HG03520 (cell line): ENCODE measurements around the gene ANKRD13C.
A peak's percentile ranks its signal among the peaks of the same experiment; 100 is the strongest.
"Not testable (repeated sequence)": the region's sequence is repeated elsewhere in the genome, so short reads cannot be mapped to it uniquely, and the experiment has no call there.

Source experiments
- ATAC-seq: cut with Tn5 transposase; IDR thresholded peaks from one replicate; pipeline ENCODE4 v1.9.1; 2021; ENCODE audit warnings: mild to moderate bottlenecking, moderate library complexity; ENCODE audit not compliant: unreplicated experiment

Gene ANKRD13C

GRCh38 chr1:70354332-70355110, at the start of gene ANKRD13C:
ANKRD13C (minus strand) TSS chr1:70354722; CDS start chr1:70354408, 314 bp downstream.
- ATAC-seq = peak; percentile 89

GRCh38 chr1:70403759-70404158, 49.2 kb upstream of the ANKRD13C start:
- no peak for ATAC-seq

GRCh38 chr1:70401974-70402373, 47.5 kb upstream of the ANKRD13C start:
- no peak for ATAC-seq

GRCh38 chr1:70400335-70400734, 45.8 kb upstream of the ANKRD13C start:
- no peak for ATAC-seq

GRCh38 chr1:70397013-70397412, 42.5 kb upstream of the ANKRD13C start:
- no peak for ATAC-seq

- no peak for ATAC-seq
These were observed 42.1 kb upstream of the ANKRD13C start for GRCh38 chr1:70396607-70397006.

- no peak for ATAC-seq
These were observed 38.1 kb upstream of the ANKRD13C start for GRCh38 chr1:70392626-70393025.

- no peak for ATAC-seq
These were observed 33.0 kb upstream of the ANKRD13C start for GRCh38 chr1:70387507-70387906.

GRCh38 chr1:70386121-70386520, 31.6 kb upstream of the ANKRD13C start:
- no peak for ATAC-seq

- no peak for ATAC-seq
These were observed 31.0 kb upstream of the ANKRD13C start for GRCh38 chr1:70385477-70385876.

GRCh38 chr1:70384542-70384941, 30.0 kb upstream of the ANKRD13C start:
- no peak for ATAC-seq

- no peak for ATAC-seq
These were observed 29.0 kb upstream of the ANKRD13C start for GRCh38 chr1:70383483-70383882.

GRCh38 chr1:70382682-70383081, 28.2 kb upstream of the ANKRD13C start:
- peak; percentile 44 for ATAC-seq

- no peak for ATAC-seq
These were observed 21.7 kb upstream of the ANKRD13C start for GRCh38 chr1:70376196-70376595.

- not testable (repeated sequence) for ATAC-seq
These were observed 19.1 kb upstream of the ANKRD13C start for GRCh38 chr1:70373580-70373979.

GRCh38 chr1:70372426-70372825, 17.9 kb upstream of the ANKRD13C start:
- ATAC-seq = no peak

GRCh38 chr1:70371586-70371985, 17.1 kb upstream of the ANKRD13C start:
- not testable (repeated sequence) for ATAC-seq

GRCh38 chr1:70367397-70367796, 12.9 kb upstream of the ANKRD13C start:
- ATAC-seq = not testable (repeated sequence)

GRCh38 chr1:70366997-70367396, 12.5 kb upstream of the ANKRD13C start:
- not testable (repeated sequence) for ATAC-seq

GRCh38 chr1:70366425-70366952, 12.0 kb upstream of the ANKRD13C start:
- not testable (repeated sequence) for ATAC-seq

- ATAC-seq = no peak
These were observed 9.9 kb upstream of the ANKRD13C start for GRCh38 chr1:70364439-70364838.

- no peak for ATAC-seq
These were observed 7.3 kb upstream of the ANKRD13C start for GRCh38 chr1:70361727-70362398.
